Measurements from ENCODE around the gene PTH1R. TPM values are rescaled to one million over a fixed set of nuclear protein-coding genes. Genes with fewer than 3 reads are reported as not detected.

Gene PTH1R
- total RNA-seq, 2 donors from 2014 or later = 0.69 to 4.8 TPM

DNA sequence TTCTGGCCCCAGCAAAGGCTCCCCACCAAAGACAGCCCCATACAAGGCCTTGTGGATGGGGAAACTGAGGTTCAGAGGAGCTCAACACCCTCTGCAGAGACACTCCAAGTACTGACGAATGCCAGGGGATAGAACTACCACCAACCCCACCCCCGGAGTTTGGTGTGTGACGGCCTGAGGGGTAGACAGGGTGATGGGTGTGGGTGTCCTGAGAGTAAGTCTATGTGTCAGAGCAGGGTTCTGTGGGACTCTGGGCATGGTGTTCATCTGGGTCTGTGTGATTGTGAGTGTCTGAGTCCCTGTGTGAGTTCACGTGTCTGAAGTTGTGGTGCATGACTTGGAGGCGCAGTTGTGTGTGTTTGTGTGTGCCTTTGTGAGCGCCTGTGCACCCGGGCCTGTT lies 7.4 kb downstream of the PTH1R start:
- H3K27ac Mint-ChIP-seq = no peak overlapping the region
- 93% methylated on average over 7 of the region's 7 CpGs; no CpG with 5 or more reads in 1 of the 2 experiments for WGBS, 2 experiments (ENCODE audit: insufficient coverage in 1 of 2, insufficient read length in 1 of 2)

DNA sequence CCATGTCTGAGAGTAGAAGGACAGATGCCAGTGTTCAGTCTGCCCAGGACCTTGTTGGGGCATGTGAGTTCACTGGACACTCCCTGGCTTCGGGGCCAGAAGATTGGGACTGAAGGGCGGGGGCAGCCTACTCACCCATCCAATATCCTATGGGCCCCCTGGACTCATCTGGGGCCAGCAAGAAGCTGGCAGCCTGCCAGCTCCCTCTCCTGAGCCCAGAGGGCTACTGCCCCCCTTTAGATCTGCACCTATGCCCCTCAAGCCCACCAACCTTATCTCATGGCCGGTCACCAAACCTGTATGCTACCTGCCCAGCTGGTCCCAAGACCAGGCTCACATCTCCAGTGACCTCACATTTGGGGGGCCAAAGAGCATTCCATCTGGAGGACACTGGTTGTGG lies 8.1 kb downstream of the PTH1R start:
- 86% methylated on average over 3 of the region's 3 CpGs; no CpG with 5 or more reads in 1 of the 2 experiments for WGBS, 2 experiments (ENCODE audit: insufficient coverage in 1 of 2, insufficient read length in 1 of 2)
- no peaks in the 10 kb centered on the region for H3K36me3 Mint-ChIP-seq (ENCODE audit: low read depth)
- H3K27ac Mint-ChIP-seq = no peak overlapping the region
- peaks cover 14% of the 10 kb centered on the region for H3K4me1 Mint-ChIP-seq
- Histone ChIP-seq H3K27ac (ENCODE audit: low read depth, low read length) (no peak overlapping the region), H3K27me3 (ENCODE audit: control insufficient read depth, insufficient read depth, low read length, poor library complexity, severe bottlenecking) (peaks cover 54% of the 10 kb centered on the region), H3K9me3 (ENCODE audit: control insufficient read depth, low read length) (no peaks in the 10 kb centered on the region), H3K36me3 (ENCODE audit: control insufficient read depth, insufficient read depth, low read length) (no peaks in the 10 kb centered on the region), H3K4me3 (ENCODE audit: low read length) (no peak overlapping the region), H3K4me1 (ENCODE audit: control insufficient read depth, insufficient read depth, low read length) (no peaks in the 10 kb centered on the region), H3K9ac (ENCODE audit: extremely low read depth, low read length, poor library complexity, severe bottlenecking) (no peak overlapping the region)
- DNase-seq = no peak
- no peaks in the 10 kb centered on the region for H3K9me3 Mint-ChIP-seq
- H3K4me3 Mint-ChIP-seq = no peak overlapping the region
- TF ChIP-seq CTCF (conservative IDR thresholded peaks at IDR 0.05) = no peak
- peaks cover 89% of the 10 kb centered on the region for H3K27me3 Mint-ChIP-seq (ENCODE audit: insufficient read depth)

More for the DNA sequence above, 7.4 kb downstream of the PTH1R start:
- Histone ChIP-seq H3K36me3 (ENCODE audit: control insufficient read depth, insufficient read depth, low read length) (no peaks in the 10 kb centered on the region), H3K4me1 (ENCODE audit: control insufficient read depth, insufficient read depth, low read length) (no peaks in the 10 kb centered on the region), H3K9me3 (ENCODE audit: control insufficient read depth, low read length) (no peaks in the 10 kb centered on the region), H3K27ac (ENCODE audit: low read depth, low read length) (no peak overlapping the region), H3K9ac (ENCODE audit: extremely low read depth, low read length, poor library complexity, severe bottlenecking) (no peak overlapping the region), H3K4me3 (ENCODE audit: low read length) (no peak overlapping the region), H3K27me3 (ENCODE audit: control insufficient read depth, insufficient read depth, low read length, poor library complexity, severe bottlenecking) (peaks cover 57% of the 10 kb centered on the region)
- H3K9me3 Mint-ChIP-seq = no peaks in the 10 kb centered on the region
- peaks cover 89% of the 10 kb centered on the region for H3K27me3 Mint-ChIP-seq (ENCODE audit: insufficient read depth)
- no peak for DNase-seq
- peaks cover 14% of the 10 kb centered on the region for H3K4me1 Mint-ChIP-seq
- no peak for TF ChIP-seq CTCF (conservative IDR thresholded peaks at IDR 0.05)
- no peak overlapping the region for H3K4me3 Mint-ChIP-seq
- H3K36me3 Mint-ChIP-seq (ENCODE audit: low read depth) = no peaks in the 10 kb centered on the region

- peaks cover 5% of the 10 kb centered on the region for H3K4me1 ChIP-seq (ENCODE audit: control insufficient read depth, insufficient read depth, low read length)
- H3K4me1 Mint-ChIP-seq = peaks cover 14% of the 10 kb centered on the region
- WGBS, 2 experiments (ENCODE audit: insufficient coverage in 1 of 2, insufficient read length in 1 of 2) = 31 to 39% methylated on average over 3 to 7 of the region's 7 CpGs
- peak; percentile 87 for DNase-seq
- H3K4me3 ChIP-seq (ENCODE audit: low read length) = no peak overlapping the region
- no peaks in the 10 kb centered on the region for H3K36me3 ChIP-seq (ENCODE audit: control insufficient read depth, insufficient read depth, low read length)
- H3K9me3 Mint-ChIP-seq = no peaks in the 10 kb centered on the region
- no peak for TF ChIP-seq CTCF (conservative IDR thresholded peaks at IDR 0.05)
- peaks cover 93% of the 10 kb centered on the region for H3K27me3 Mint-ChIP-seq (ENCODE audit: insufficient read depth)
- peaks cover 55% of the 10 kb centered on the region for H3K27me3 ChIP-seq (ENCODE audit: control insufficient read depth, insufficient read depth, low read length, poor library complexity, severe bottlenecking)
- no peak overlapping the region for H3K27ac ChIP-seq (ENCODE audit: low read depth, low read length)
- H3K4me3 Mint-ChIP-seq = no peak overlapping the region
- no peaks in the 10 kb centered on the region for H3K36me3 Mint-ChIP-seq (ENCODE audit: low read depth)
- no peak overlapping the region for H3K9ac ChIP-seq (ENCODE audit: extremely low read depth, low read length, poor library complexity, severe bottlenecking)
- no peaks in the 10 kb centered on the region for H3K9me3 ChIP-seq (ENCODE audit: control insufficient read depth, low read length)
- no peak overlapping the region for H3K27ac Mint-ChIP-seq
These were observed 10.5 kb downstream of the PTH1R start for GRCh38 chr3:46887980-46888494.
